Measurements from ENCODE around the gene STPG3.

DNA sequence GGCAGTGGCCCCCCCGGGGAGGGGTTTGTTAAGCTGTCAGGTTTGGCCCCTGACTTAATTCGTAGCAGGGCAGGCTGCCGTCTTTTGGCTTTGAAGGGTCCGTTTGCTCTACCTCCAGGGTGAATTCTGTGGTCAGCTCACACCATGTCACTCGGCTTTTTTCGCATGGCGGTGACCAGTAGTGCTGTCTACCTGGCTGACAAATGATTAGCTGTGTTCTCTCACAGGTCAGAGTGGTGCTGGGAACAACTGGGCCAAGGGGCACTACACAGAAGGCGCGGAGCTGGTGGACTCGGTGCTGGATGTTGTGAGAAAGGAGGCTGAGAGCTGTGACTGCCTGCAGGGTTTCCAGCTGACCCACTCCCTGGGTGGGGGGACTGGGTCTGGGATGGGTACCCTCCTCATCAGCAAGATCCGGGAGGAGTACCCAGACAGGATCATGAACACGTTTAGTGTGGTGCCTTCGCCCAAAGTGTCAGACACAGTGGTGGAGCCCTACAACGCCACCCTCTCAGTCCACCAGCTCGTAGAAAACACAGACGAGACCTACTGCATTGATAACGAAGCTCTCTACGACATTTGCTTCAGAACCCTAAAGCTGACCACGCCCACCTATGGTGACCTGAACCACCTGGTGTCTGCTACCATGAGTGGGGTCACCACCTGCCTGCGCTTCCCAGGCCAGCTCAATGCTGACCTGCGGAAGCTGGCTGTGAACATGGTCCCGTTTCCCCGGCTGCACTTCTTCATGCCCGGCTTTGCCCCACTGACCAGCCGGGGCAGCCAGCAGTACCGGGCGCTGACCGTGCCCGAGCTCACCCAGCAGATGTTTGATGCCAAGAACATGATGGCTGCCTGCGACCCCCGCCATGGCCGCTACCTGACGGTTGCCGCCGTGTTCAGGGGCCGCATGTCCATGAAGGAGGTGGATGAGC, 8.6 kb upstream of the STPG3 start:
- TF ChIP-seq, protein P1, sequence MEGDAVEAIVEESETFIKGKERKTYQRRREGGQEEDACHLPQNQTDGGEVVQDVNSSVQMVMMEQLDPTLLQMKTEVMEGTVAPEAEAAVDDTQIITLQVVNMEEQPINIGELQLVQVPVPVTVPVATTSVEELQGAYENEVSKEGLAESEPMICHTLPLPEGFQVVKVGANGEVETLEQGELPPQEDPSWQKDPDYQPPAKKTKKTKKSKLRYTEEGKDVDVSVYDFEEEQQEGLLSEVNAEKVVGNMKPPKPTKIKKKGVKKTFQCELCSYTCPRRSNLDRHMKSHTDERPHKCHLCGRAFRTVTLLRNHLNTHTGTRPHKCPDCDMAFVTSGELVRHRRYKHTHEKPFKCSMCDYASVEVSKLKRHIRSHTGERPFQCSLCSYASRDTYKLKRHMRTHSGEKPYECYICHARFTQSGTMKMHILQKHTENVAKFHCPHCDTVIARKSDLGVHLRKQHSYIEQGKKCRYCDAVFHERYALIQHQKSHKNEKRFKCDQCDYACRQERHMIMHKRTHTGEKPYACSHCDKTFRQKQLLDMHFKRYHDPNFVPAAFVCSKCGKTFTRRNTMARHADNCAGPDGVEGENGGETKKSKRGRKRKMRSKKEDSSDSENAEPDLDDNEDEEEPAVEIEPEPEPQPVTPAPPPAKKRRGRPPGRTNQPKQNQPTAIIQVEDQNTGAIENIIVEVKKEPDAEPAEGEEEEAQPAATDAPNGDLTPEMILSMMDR (conservative IDR thresholded peaks at IDR 0.05; ENCODE audit: low read depth, low read length), result no peak
- TF ChIP-seq POLR2A (IDR thresholded peaks at IDR 0.05; ENCODE audit: low read depth, low read length), result no peak
- TF ChIP-seq FOS (IDR thresholded peaks at IDR 0.05; ENCODE audit: low read depth, low read length), result no peak
- no peak for TF ChIP-seq NFE2L2 (IDR thresholded peaks at IDR 0.05; ENCODE audit: low read depth, low read length)
- TF ChIP-seq MAFK (IDR thresholded peaks at IDR 0.05; ENCODE audit: low read depth, low read length), result no peak
- TF ChIP-seq RAD21 (IDR thresholded peaks at IDR 0.05; ENCODE audit: low read length), result no peak
- TF ChIP-seq BHLHE40 (IDR thresholded peaks at IDR 0.05; ENCODE audit: low read depth, low read length), result no peak
- no peak for TF ChIP-seq CEBPB (IDR thresholded peaks at IDR 0.05; ENCODE audit: low read depth, low read length)
- TF ChIP-seq RFX5 (IDR thresholded peaks at IDR 0.05; ENCODE audit: low read depth, low read length), result no peak
- TF ChIP-seq, protein P2, sequence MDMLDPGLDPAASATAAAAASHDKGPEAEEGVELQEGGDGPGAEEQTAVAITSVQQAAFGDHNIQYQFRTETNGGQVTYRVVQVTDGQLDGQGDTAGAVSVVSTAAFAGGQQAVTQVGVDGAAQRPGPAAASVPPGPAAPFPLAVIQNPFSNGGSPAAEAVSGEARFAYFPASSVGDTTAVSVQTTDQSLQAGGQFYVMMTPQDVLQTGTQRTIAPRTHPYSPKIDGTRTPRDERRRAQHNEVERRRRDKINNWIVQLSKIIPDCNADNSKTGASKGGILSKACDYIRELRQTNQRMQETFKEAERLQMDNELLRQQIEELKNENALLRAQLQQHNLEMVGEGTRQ (IDR thresholded peaks at IDR 0.05; ENCODE audit: low read depth, low read length), result no peak
- no peak for TF ChIP-seq MAZ (IDR thresholded peaks at IDR 0.05; ENCODE audit: borderline replicate concordance, low read depth, low read length)
- no peak for TF ChIP-seq MXI1 (IDR thresholded peaks at IDR 0.05; ENCODE audit: borderline replicate concordance, low read depth, low read length)
- no peak for TF ChIP-seq SMC3 (IDR thresholded peaks at IDR 0.05; ENCODE audit: low read depth, low read length)
- no peak; the same call in 1 of the 2 replicates for TF ChIP-seq CHD1 (IDR thresholded peaks at IDR 0.05; ENCODE audit: low read depth, low read length)

Measured in IMR-90 (cell line).